Measurements from ENCODE around the gene CLK2. TPM values are rescaled to one million over a fixed set of nuclear protein-coding genes. Genes with fewer than 3 reads are reported as not detected.

CLK2 gene
- total and polyA plus RNA-seq, 2 donors (not counting 1 experiment from before 2014, with no cell fraction given): 26.8 to 34.0 TPM

DNA sequence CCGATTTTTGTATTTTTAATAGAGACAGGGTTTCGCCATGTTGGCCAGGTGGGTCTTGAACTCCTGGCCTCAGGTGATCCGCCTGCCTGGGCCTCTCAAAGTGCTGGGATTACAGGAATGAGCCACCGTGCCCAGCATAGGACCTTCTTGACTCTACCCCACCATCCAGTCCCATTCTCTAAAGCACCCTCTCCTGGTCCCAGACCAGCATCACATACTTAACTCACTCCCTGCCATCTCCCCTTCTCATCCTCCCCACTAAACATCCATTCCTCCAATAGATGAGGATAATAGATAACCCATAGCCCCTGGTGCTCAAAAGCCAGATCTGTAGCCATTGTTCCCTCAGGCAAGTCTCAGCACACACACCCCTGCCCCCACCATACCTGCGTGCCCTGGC, 20.1 kb downstream of the CLK2 start:
- Histone ChIP-seq H3K9me3 (ENCODE audit: control insufficient read depth, insufficient read depth, low read depth, low read length) (no peaks in the 10 kb centered on the region), H3K79me2 (ENCODE audit: control insufficient read depth, insufficient read depth, low read length) (peaks cover 16% of the 10 kb centered on the region), H3K4me2 (ENCODE audit: extremely low read depth, insufficient read depth, low read length) (peak overlapping the region; percentile 81), H3K4me1 (ENCODE audit: control insufficient read depth, extremely low read depth, insufficient read depth, low read length) (peaks cover 13% of the 10 kb centered on the region), H3K36me3 (ENCODE audit: control insufficient read depth, insufficient read depth, low read length) (peaks cover 8% of the 10 kb centered on the region), H3K27me3 (ENCODE audit: control insufficient read depth, insufficient read depth, low read length) (no peaks in the 10 kb centered on the region), H3K4me3 (replicated peaks in 1 of 4; ENCODE audit: control extremely low read depth in 1 of 4, insufficient read depth in 1 of 4, low read depth in 3 of 4, low read length in 4 of 4) (peak overlapping the region; percentile 61 to 80 (median 71)), H3K27ac (ENCODE audit: insufficient read depth, low read length) (no peak overlapping the region), H4K20me1 (ENCODE audit: control insufficient read depth, extremely low read depth, insufficient read depth, low read length) (no peaks in the 10 kb centered on the region), H3K9ac (ENCODE audit: insufficient read depth, low read length) (no peak overlapping the region), H2AFZ (ENCODE audit: low read length) (no peak overlapping the region)
- DNase-seq (ENCODE audit: low read depth in 2 of 2): no peak
- TF ChIP-seq EZH2 (IDR thresholded peaks at IDR 0.05; ENCODE audit: low read length, missing control alignments): no peak
- TF ChIP-seq, protein P1, sequence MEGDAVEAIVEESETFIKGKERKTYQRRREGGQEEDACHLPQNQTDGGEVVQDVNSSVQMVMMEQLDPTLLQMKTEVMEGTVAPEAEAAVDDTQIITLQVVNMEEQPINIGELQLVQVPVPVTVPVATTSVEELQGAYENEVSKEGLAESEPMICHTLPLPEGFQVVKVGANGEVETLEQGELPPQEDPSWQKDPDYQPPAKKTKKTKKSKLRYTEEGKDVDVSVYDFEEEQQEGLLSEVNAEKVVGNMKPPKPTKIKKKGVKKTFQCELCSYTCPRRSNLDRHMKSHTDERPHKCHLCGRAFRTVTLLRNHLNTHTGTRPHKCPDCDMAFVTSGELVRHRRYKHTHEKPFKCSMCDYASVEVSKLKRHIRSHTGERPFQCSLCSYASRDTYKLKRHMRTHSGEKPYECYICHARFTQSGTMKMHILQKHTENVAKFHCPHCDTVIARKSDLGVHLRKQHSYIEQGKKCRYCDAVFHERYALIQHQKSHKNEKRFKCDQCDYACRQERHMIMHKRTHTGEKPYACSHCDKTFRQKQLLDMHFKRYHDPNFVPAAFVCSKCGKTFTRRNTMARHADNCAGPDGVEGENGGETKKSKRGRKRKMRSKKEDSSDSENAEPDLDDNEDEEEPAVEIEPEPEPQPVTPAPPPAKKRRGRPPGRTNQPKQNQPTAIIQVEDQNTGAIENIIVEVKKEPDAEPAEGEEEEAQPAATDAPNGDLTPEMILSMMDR (conservative IDR thresholded peaks at IDR 0.05 in 1 of 2, IDR thresholded peaks at IDR 0.05 in 1 of 2; ENCODE audit: low read depth in 1 of 2, low read length in 2 of 2): peak in 1 of 2 donors; percentile 5

GRCh38 chr1:155251566-155251965, 21.7 kb downstream of the CLK2 start:
- H3K27me3 ChIP-seq (ENCODE audit: control insufficient read depth, insufficient read depth, low read length): no peaks in the 10 kb centered on the region
- H3K4me3 ChIP-seq (replicated peaks in 1 of 4; ENCODE audit: control extremely low read depth in 1 of 4, insufficient read depth in 1 of 4, low read depth in 3 of 4, low read length in 4 of 4): no peak overlapping the region
- H3K9me3 ChIP-seq (ENCODE audit: control insufficient read depth, insufficient read depth, low read depth, low read length): no peaks in the 10 kb centered on the region
- peaks cover 13% of the 10 kb centered on the region for H3K4me1 ChIP-seq (ENCODE audit: control insufficient read depth, extremely low read depth, insufficient read depth, low read length)
- no peak for DNase-seq (ENCODE audit: low read depth in 2 of 2)
- peaks cover 16% of the 10 kb centered on the region for H3K79me2 ChIP-seq (ENCODE audit: control insufficient read depth, insufficient read depth, low read length)
- no peaks in the 10 kb centered on the region for H4K20me1 ChIP-seq (ENCODE audit: control insufficient read depth, extremely low read depth, insufficient read depth, low read length)
- no peak overlapping the region for H3K27ac ChIP-seq (ENCODE audit: insufficient read depth, low read length)
- H3K9ac ChIP-seq (ENCODE audit: insufficient read depth, low read length): no peak overlapping the region
- no peak overlapping the region for H2AFZ ChIP-seq (ENCODE audit: low read length)
- no peak overlapping the region for H3K4me2 ChIP-seq (ENCODE audit: extremely low read depth, insufficient read depth, low read length)
- TF ChIP-seq EZH2 (IDR thresholded peaks at IDR 0.05; ENCODE audit: low read length, missing control alignments): no peak
- TF ChIP-seq, protein P1 (conservative IDR thresholded peaks at IDR 0.05 in 1 of 2, IDR thresholded peaks at IDR 0.05 in 1 of 2; ENCODE audit: low read depth in 1 of 2, low read length in 2 of 2): no peak
- peaks cover 16% of the 10 kb centered on the region for H3K36me3 ChIP-seq (ENCODE audit: control insufficient read depth, insufficient read depth, low read length)

DNA sequence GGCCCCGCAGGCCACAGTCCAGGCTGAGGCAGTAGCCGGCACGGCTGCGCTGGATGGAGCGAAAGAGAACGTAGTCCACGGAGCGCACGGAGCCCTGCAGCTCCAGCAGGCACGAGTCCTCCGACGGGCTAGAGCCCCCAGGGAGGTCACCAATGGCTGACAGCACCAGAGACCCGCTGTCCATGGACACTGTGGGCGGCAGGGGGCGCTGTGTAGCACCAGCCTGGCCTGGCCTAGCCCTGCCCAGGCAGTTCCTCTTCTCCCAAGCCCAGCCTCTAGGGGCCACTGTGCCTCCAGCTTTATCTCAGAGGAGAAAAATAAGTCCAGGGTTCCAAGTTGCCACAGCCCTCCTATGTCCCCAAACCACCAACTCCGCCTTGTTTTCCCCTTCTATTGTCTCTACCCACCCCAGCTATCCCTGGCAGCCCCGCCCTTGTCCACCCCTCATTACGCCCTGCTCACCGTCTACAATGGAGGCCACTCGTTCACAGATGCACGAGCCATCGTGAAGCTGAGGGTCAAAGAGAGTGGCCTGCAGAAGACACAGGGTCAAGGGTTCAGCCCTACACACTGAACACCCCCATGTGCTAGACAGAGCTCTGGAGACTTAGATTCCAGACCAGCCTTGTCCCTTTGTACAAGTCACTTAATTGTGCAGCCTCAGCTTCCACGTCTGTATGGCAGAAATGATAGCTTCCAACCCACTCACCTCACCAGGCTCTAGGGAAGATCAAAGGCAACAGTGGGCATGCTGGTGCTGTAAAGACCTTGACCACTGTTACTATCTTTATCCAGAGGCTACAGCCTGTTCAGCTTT, 22.5 kb downstream of the CLK2 start:
- no peak overlapping the region for H2AFZ ChIP-seq (ENCODE audit: low read length)

More for the DNA sequence above, 22.5 kb downstream of the CLK2 start:
- Histone ChIP-seq H3K9me3 (ENCODE audit: control insufficient read depth, insufficient read depth, low read depth, low read length) (no peaks in the 10 kb centered on the region), H3K27me3 (ENCODE audit: control insufficient read depth, insufficient read depth, low read length) (no peaks in the 10 kb centered on the region), H3K79me2 (ENCODE audit: control insufficient read depth, insufficient read depth, low read length) (peaks cover 16% of the 10 kb centered on the region), H3K36me3 (ENCODE audit: control insufficient read depth, insufficient read depth, low read length) (peaks cover 13% of the 10 kb centered on the region), H3K4me2 (ENCODE audit: extremely low read depth, insufficient read depth, low read length) (no peak overlapping the region), H3K4me1 (ENCODE audit: control insufficient read depth, extremely low read depth, insufficient read depth, low read length) (peaks cover 10% of the 10 kb centered on the region), H3K4me3 (replicated peaks in 1 of 4; ENCODE audit: control extremely low read depth in 1 of 4, insufficient read depth in 1 of 4, low read depth in 3 of 4, low read length in 4 of 4) (no peak overlapping the region), H4K20me1 (ENCODE audit: control insufficient read depth, extremely low read depth, insufficient read depth, low read length) (no peaks in the 10 kb centered on the region), H3K27ac (ENCODE audit: insufficient read depth, low read length) (no peak overlapping the region), H3K9ac (ENCODE audit: insufficient read depth, low read length) (no peak overlapping the region)
- no peak for TF ChIP-seq EZH2 (IDR thresholded peaks at IDR 0.05; ENCODE audit: low read length, missing control alignments)
- TF ChIP-seq, protein P1 (conservative IDR thresholded peaks at IDR 0.05 in 1 of 2, IDR thresholded peaks at IDR 0.05 in 1 of 2; ENCODE audit: low read depth in 1 of 2, low read length in 2 of 2): peak; percentile 96 to 99
- peak; percentile 77 to 91 for DNase-seq (ENCODE audit: low read depth in 2 of 2)

All from fibroblast of lung (primary cell).